ENCODE data around the gene IL10RA.
A peak's percentile ranks its signal among the peaks of the same experiment; 100 is the strongest.

IL10RA gene

DNA sequence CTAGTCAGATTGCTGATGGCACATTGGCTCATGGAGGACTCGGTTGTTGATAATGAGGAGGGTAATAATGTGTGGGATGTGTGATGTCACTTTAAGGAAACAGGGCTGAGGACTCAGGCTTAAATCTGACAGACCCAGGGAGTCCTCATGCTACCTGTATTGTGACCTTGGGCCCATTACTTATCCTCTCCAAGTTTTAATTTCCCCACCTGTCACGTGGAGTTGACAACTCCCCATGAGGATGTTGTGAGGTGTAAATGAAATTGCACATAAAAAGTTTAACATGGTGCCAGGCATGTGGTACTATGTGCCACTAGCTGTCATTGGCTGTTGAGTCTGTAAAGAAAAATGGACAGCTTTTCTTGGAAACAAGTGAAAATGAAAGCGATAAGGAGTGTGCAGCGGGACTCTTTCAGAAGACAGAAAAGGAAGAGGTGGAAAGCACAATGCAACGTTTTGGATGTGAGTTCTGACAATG is 15.3 kb downstream of the IL10RA start:
- Histone ChIP-seq H3K27ac (ENCODE audit: low read depth, low read length, poor library complexity, severe bottlenecking) (no peak overlapping the region), H3K27me3 (ENCODE audit: insufficient read depth, low read length) (no peaks in the 10 kb centered on the region), H3K36me3 (ENCODE audit: insufficient read depth, low read length) (no peaks in the 10 kb centered on the region), H4K20me1 (ENCODE audit: insufficient read depth, low read length) (no peaks in the 10 kb centered on the region), H3K9me3 (ENCODE audit: low read length) (no peaks in the 10 kb centered on the region), H3K9me2 (ENCODE audit: low read depth, low read length) (no peaks in the 10 kb centered on the region), H2AFZ (ENCODE audit: low read length) (no peak overlapping the region), H3K4me3 (ENCODE audit: low read depth, low read length, poor library complexity, severe bottlenecking) (no peak overlapping the region), H3K4me2 (ENCODE audit: low read length) (no peak overlapping the region), H3K79me2 (ENCODE audit: insufficient read depth, low read length) (no peaks in the 10 kb centered on the region), H3K4me1 (ENCODE audit: insufficient read depth, low read length, severe bottlenecking) (peaks cover 21% of the 10 kb centered on the region), H3F3A (ENCODE audit: insufficient read depth, low read length) (no peaks in the 10 kb centered on the region), H3K9ac (ENCODE audit: low read length) (no peak overlapping the region)
- no peak for TF ChIP-seq EZH2 (IDR thresholded peaks at IDR 0.05; ENCODE audit: borderline replicate concordance, low read length)
- TF ChIP-seq CTCF (IDR thresholded peaks at IDR 0.05; ENCODE audit: low read length) = no peak

DNA sequence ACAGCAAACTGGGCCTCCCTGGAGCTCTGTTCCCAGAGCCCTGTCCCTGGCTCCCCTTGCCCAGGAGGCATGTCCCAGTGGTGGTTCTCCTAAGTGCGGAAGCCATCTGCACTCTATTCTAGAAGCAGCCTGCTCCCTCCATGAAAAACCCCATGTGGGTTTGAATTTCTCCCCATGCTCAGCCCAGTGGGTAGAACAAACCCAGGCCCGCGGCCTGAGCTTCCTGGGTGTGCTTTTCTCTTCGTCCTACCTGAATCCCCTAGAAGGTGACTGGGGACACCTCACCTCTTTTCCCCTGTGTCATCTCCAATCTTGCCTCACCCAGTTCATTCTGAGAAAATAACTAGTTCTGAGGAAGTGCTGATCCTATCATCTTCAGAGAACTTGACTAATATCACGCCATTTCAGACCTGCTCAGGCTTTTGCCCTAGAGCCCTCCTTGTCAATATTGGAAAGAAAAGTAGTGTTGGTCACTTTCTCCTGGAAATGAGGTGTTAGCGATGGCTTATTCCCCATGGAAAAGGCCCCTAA is 15.9 kb downstream of the IL10RA start:
- H3K4me1 ChIP-seq (ENCODE audit: insufficient read depth, low read length, severe bottlenecking) = peaks cover 26% of the 10 kb centered on the region
- H3K9ac ChIP-seq (ENCODE audit: low read length) = no peak overlapping the region
- H3K27me3 ChIP-seq (ENCODE audit: insufficient read depth, low read length) = no peaks in the 10 kb centered on the region
- no peak overlapping the region for H3K27ac ChIP-seq (ENCODE audit: low read depth, low read length, poor library complexity, severe bottlenecking)
- H2AFZ ChIP-seq (ENCODE audit: low read length) = no peak overlapping the region
- no peaks in the 10 kb centered on the region for H3K79me2 ChIP-seq (ENCODE audit: insufficient read depth, low read length)
- no peaks in the 10 kb centered on the region for H3K36me3 ChIP-seq (ENCODE audit: insufficient read depth, low read length)
- H3F3A ChIP-seq (ENCODE audit: insufficient read depth, low read length) = no peaks in the 10 kb centered on the region
- H3K9me2 ChIP-seq (ENCODE audit: low read depth, low read length) = no peaks in the 10 kb centered on the region
- no peaks in the 10 kb centered on the region for H3K9me3 ChIP-seq (ENCODE audit: low read length)
- TF ChIP-seq CTCF (IDR thresholded peaks at IDR 0.05; ENCODE audit: low read length) = no peak
- TF ChIP-seq EZH2 (IDR thresholded peaks at IDR 0.05; ENCODE audit: borderline replicate concordance, low read length) = no peak
- no peak overlapping the region for H3K4me3 ChIP-seq (ENCODE audit: low read depth, low read length, poor library complexity, severe bottlenecking)
- no peak overlapping the region for H3K4me2 ChIP-seq (ENCODE audit: low read length)
- no peaks in the 10 kb centered on the region for H4K20me1 ChIP-seq (ENCODE audit: insufficient read depth, low read length)

DNA sequence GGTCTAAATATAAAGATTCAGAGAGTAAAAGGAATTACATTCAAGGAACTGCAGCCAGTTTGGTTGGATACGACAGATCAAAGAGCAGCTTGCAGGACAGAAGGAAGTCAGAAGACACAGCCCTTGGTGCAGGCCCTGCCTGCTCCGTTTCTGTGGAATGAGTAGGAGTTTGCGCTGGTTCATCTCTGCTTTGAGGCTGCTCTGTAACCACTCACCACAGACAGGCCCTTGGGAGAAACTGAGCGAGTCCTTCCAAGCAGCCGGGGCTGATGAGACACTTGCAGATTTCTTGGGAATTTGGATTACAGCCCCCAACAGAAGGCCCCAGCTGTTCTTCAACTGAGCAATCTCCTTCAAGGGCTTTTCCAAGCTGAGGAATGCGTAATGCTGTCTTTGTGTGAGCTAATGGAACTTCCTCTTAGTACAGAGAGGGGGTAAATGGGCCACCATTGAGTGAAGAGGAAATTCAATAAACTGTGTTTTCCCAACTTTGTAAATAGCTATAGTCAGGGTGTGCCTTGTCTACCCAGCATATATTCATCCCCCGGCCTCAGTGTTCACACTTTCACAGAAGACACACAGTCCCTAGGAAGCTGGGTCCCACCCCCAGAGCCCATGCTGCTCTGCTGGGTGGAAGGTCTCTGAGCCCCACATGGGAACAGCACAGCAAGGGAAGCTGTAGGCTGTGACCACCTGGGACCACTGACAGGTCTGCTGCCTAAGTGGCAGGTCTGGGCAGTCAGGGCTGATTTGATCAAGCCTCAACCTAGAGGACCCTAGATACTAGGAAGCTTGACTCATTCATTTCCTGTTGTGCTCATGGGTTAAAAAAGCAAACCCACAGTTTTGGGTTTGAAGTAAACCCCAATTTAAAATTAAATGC is 16.6 kb downstream of the IL10RA start:
- no peak overlapping the region for H2AFZ ChIP-seq (ENCODE audit: low read length)
- TF ChIP-seq EZH2 (IDR thresholded peaks at IDR 0.05; ENCODE audit: borderline replicate concordance, low read length) = no peak
- no peak for TF ChIP-seq CTCF (IDR thresholded peaks at IDR 0.05; ENCODE audit: low read length)

More for the DNA sequence above, 16.6 kb downstream of the IL10RA start:
- Histone ChIP-seq H3K36me3 (ENCODE audit: insufficient read depth, low read length) (no peaks in the 10 kb centered on the region), H3K27me3 (ENCODE audit: insufficient read depth, low read length) (no peaks in the 10 kb centered on the region), H3K9ac (ENCODE audit: low read length) (no peak overlapping the region), H3K27ac (ENCODE audit: low read depth, low read length, poor library complexity, severe bottlenecking) (peak overlapping the region; percentile 19), H4K20me1 (ENCODE audit: insufficient read depth, low read length) (no peaks in the 10 kb centered on the region), H3K79me2 (ENCODE audit: insufficient read depth, low read length) (no peaks in the 10 kb centered on the region), H3K4me1 (ENCODE audit: insufficient read depth, low read length, severe bottlenecking) (peaks cover 33% of the 10 kb centered on the region), H3K9me2 (ENCODE audit: low read depth, low read length) (no peaks in the 10 kb centered on the region), H3K9me3 (ENCODE audit: low read length) (no peaks in the 10 kb centered on the region), H3F3A (ENCODE audit: insufficient read depth, low read length) (no peaks in the 10 kb centered on the region), H3K4me3 (ENCODE audit: low read depth, low read length, poor library complexity, severe bottlenecking) (no peak overlapping the region), H3K4me2 (ENCODE audit: low read length) (no peak overlapping the region)
